ENCODE data around the gene TMEM38A.
"Not testable (repeated sequence)": the region's sequence is repeated elsewhere in the genome, so short reads cannot be mapped to it uniquely, and the experiment has no call there.

The TMEM38A gene

DNA sequence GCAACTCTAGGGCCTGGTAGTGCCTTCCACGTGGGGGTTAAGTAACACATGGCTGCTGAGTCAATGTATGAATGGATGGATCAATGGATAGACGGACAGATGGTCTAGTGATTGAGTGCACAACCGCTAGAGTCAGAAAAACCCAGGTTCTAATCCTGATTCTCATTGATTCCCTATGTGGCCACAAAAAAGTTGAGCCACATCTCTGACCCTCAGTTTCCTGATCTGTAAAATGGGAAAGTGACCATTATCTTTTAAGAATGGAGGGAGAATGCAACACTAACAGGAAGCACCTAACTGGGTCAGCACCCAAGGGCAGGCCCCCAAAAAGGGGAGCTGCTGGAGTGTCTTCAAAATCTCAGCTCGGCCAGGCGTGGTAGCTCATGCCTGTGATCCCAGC is 3.6 kb upstream of the TMEM38A start:
- 0 out of 2 replicates have a peak, but pooled peaks cover 8% of the 10 kb centered on the region for H3K4me1 ChIP-seq (ENCODE audit: control insufficient read depth, insufficient read depth, low read length)
- no peak overlapping the region for H3K9ac ChIP-seq (ENCODE audit: low read depth, low read length)
- H3K36me3 ChIP-seq (ENCODE audit: control insufficient read depth, insufficient read depth, low read length) = peaks cover 60% of the 10 kb centered on the region
- no peaks in the 10 kb centered on the region for H3K9me3 ChIP-seq (ENCODE audit: control insufficient read depth, insufficient read depth, low read length)
- H3K27ac ChIP-seq (ENCODE audit: low read depth, low read length) = no peak overlapping the region
- H3K4me3 ChIP-seq (ENCODE audit: low read depth, low read length) = no peak overlapping the region
- no peaks in the 10 kb centered on the region for H3K27me3 ChIP-seq (ENCODE audit: control insufficient read depth, insufficient read depth, low read length)

DNA sequence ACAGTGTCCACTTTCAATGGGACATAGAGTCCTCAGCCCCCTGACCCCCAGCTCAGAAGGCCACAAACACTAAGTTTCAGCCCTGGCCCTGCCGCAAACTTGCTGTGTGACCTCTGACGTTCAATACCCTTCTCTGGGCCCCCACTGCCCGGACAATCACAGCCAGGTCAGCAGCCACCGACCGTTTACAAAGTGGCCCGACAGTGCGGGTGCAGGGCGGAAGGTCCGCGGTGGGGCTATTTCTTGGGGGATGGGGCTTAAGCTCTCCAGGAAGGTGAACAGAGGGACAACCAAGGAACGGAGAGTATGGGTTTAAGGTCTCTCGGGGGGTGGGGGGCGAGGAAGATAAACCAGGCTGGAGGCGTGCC is 1.5 kb upstream of the TMEM38A start:
- Histone ChIP-seq H3K27ac (ENCODE audit: low read depth, low read length) (peak overlapping the region; percentile 91), H3K4me1 (ENCODE audit: control insufficient read depth, insufficient read depth, low read length) (0 out of 2 replicates have a peak, but pooled peaks cover 8% of the 10 kb centered on the region), H3K27me3 (ENCODE audit: control insufficient read depth, insufficient read depth, low read length) (no peaks in the 10 kb centered on the region), H3K36me3 (ENCODE audit: control insufficient read depth, insufficient read depth, low read length) (peaks cover 42% of the 10 kb centered on the region), H3K4me3 (ENCODE audit: low read depth, low read length) (peak overlapping the region; percentile 83), H3K9ac (ENCODE audit: low read depth, low read length) (peak overlapping the region; percentile 42; the same call in 1 of the 2 replicates), H3K9me3 (ENCODE audit: control insufficient read depth, insufficient read depth, low read length) (no peaks in the 10 kb centered on the region)

DNA sequence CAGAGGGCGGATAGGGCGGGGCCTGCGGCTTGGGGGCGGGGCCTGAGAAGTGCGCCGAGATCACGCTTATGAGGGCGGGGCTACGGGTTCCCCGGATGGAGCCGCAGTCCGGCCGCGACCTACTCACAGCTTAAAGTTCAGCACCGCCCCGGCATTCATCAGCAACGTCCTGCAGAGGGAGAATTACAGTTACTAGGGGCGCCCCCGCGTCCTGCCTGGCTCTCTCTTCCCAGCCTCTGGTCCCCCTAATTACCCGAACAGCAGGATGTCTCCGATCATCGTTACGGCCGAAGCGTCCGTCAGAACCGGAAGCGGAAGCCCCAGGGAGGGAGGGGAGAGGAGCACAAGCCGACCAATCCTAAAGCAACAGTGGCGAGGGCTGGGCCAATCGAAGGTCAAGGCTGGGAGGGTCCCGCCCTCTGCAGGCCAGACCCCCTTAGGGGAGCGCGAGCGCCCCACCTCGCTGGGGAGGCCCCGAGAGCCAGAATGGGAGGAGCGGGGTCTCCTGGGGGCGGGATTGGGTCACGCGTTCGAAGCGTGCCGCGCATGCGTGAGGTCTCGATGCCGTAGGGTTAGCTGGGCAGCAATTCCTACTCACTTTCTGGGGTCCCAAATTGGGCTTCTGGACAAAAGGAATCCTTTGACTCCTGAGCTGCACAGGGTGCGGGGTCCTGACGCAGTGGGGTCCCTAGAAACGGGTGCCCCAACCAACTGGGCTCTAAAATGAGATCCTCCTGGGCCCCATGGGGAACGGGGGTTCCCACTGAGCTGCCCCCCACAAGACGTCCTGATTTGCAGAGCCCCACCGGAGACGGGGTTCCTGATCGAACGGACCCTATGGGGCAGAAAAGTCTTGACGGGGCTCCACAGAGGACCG is 869 bp upstream of the TMEM38A start, which contains the start of gene SMIM7:
SMIM7 (minus strand) TSS at position 313 of the 877 bp plus-strand sequence; CDS start at position 279, 34 bp downstream.
- Histone ChIP-seq H3K9me3 (ENCODE audit: control insufficient read depth, insufficient read depth, low read length) (no peaks in the 10 kb centered on the region), H3K27me3 (ENCODE audit: control insufficient read depth, insufficient read depth, low read length) (no peaks in the 10 kb centered on the region), H3K9ac (ENCODE audit: low read depth, low read length) (peak within 1 kb of the TSS; percentile 82), H3K36me3 (ENCODE audit: control insufficient read depth, insufficient read depth, low read length) (peaks cover 35% of the 10 kb centered on the region), H3K4me3 (ENCODE audit: low read depth, low read length) (peak within 1 kb of the TSS; percentile 83), H3K4me1 (ENCODE audit: control insufficient read depth, insufficient read depth, low read length) (0 out of 2 replicates have a peak, but pooled peaks cover 8% of the 10 kb centered on the region), H3K27ac (ENCODE audit: low read depth, low read length) (peak within 1 kb of the TSS; percentile 91)

DNA sequence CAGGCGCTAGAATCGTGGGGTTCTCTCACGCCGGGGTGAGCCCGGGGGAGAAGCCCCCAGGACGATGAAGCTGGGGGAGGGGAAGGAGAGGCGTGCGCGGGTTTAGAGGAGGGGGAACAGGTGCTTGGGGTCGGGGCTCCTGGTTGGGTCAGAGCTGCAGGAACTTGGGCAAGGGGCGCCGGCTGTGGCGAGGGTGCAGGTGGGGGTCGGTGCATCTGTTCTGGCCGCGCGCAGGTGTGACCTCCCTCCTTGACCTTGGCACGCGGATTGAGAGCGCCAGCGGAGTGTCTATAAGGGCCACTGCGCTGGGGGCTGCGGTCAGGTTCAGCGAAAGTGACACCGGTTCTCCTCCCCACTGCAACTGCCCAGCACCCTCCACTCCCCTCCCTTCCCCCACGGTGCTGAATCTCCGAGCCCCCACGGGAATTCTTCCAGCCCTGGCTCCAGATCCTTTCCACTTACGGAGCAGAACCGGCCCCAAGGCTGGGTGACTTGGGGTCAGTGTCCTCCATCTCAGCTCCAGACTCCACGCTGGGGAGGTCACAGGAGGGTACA is 618 bp downstream of the TMEM38A start:
- no peaks in the 10 kb centered on the region for H3K27me3 ChIP-seq (ENCODE audit: control insufficient read depth, insufficient read depth, low read length)
- peak overlapping the region; percentile 44; the same call in 1 of the 2 replicates for H3K9ac ChIP-seq (ENCODE audit: low read depth, low read length)
- H3K4me3 ChIP-seq (ENCODE audit: low read depth, low read length) = peak overlapping the region; percentile 83
- H3K9me3 ChIP-seq (ENCODE audit: control insufficient read depth, insufficient read depth, low read length) = no peaks in the 10 kb centered on the region
- H3K36me3 ChIP-seq (ENCODE audit: control insufficient read depth, insufficient read depth, low read length) = peaks cover 24% of the 10 kb centered on the region
- 0 out of 2 replicates have a peak, but pooled peaks cover 8% of the 10 kb centered on the region for H3K4me1 ChIP-seq (ENCODE audit: control insufficient read depth, insufficient read depth, low read length)
- H3K27ac ChIP-seq (ENCODE audit: low read depth, low read length) = no peak overlapping the region

DNA sequence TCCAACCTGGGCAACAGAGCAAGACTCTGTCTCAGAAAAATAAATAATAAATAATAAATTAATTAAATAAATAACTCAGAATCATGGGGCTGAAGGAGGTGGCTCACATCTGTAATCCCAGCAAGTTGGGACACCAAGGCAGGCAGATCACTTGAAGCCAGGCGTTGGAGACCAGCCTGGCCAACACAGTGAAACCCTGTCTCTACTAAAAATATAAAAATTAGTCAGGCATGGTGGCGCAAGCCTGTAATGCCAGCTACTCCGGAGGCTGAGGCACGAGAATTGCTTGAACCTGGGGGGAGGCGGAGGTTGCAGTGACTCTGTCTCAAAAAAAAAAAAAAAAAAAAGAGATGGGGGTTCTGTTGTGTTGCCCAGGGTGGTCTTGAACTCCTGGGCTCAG is 7.2 kb downstream of the TMEM38A start:
- Histone ChIP-seq H3K27me3 (ENCODE audit: control insufficient read depth, insufficient read depth, low read length) (no peaks in the 10 kb centered on the region), H3K4me3 (ENCODE audit: low read depth, low read length) (no peak overlapping the region), H3K27ac (ENCODE audit: low read depth, low read length) (no peak overlapping the region), H3K9ac (ENCODE audit: low read depth, low read length) (no peak overlapping the region), H3K36me3 (ENCODE audit: control insufficient read depth, insufficient read depth, low read length) (no peaks in the 10 kb centered on the region), H3K9me3 (ENCODE audit: control insufficient read depth, insufficient read depth, low read length) (no peaks in the 10 kb centered on the region), H3K4me1 (ENCODE audit: control insufficient read depth, insufficient read depth, low read length) (no peaks in the 10 kb centered on the region)

DNA sequence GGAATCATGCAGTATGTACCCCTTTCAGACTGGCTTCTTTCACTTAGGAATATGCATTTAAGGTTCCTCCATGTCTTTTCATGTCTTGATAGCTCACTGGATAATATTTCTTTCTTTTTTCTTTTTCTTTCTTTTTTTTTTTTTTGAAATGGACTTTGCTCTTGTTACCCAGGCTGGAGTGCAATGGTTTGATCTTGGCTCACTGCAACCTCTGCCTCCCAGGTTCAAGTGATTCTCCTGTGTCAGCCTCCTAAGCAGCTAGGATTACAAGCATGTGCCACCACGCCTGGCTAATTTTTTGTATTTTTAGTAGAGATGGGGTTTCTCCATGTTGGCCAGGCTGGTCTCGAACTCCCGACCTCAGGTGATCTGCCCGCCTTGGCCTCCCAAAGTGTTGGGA is 7.8 kb downstream of the TMEM38A start:
- H3K4me1 ChIP-seq (ENCODE audit: control insufficient read depth, insufficient read depth, low read length); H3K36me3 ChIP-seq (ENCODE audit: control insufficient read depth, insufficient read depth, low read length); H3K27ac ChIP-seq (ENCODE audit: low read depth, low read length); H3K4me3 ChIP-seq (ENCODE audit: low read depth, low read length); H3K9ac ChIP-seq (ENCODE audit: low read depth, low read length); H3K27me3 ChIP-seq (ENCODE audit: control insufficient read depth, insufficient read depth, low read length); H3K9me3 ChIP-seq (ENCODE audit: control insufficient read depth, insufficient read depth, low read length): not testable (repeated sequence)

DNA sequence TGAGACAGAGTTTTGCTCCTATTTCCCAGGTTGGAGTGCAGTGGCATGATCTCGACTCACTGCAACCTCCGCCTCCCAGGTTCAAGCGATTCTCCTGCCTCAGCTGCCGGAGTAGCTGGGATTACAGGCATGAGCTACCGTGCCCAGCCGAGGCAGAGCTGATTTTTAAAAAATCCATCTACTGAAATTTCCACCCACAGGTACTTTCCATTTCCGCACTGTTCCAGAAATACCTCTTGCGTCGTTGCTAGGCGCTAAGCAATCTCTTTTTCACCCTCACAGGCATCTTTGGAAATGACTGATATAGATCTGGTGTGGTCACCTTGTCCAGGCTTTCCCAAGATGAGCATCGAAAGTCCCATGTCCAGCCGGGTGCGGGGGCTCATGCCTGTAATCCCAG is 9.4 kb downstream of the TMEM38A start:
- Histone ChIP-seq H3K36me3 (ENCODE audit: control insufficient read depth, insufficient read depth, low read length) (no peaks in the 10 kb centered on the region), H3K27ac (ENCODE audit: low read depth, low read length) (no peak overlapping the region), H3K4me3 (ENCODE audit: low read depth, low read length) (no peak overlapping the region), H3K4me1 (ENCODE audit: control insufficient read depth, insufficient read depth, low read length) (no peaks in the 10 kb centered on the region), H3K9ac (ENCODE audit: low read depth, low read length) (no peak overlapping the region), H3K27me3 (ENCODE audit: control insufficient read depth, insufficient read depth, low read length) (no peaks in the 10 kb centered on the region), H3K9me3 (ENCODE audit: control insufficient read depth, insufficient read depth, low read length) (no peaks in the 10 kb centered on the region)

DNA sequence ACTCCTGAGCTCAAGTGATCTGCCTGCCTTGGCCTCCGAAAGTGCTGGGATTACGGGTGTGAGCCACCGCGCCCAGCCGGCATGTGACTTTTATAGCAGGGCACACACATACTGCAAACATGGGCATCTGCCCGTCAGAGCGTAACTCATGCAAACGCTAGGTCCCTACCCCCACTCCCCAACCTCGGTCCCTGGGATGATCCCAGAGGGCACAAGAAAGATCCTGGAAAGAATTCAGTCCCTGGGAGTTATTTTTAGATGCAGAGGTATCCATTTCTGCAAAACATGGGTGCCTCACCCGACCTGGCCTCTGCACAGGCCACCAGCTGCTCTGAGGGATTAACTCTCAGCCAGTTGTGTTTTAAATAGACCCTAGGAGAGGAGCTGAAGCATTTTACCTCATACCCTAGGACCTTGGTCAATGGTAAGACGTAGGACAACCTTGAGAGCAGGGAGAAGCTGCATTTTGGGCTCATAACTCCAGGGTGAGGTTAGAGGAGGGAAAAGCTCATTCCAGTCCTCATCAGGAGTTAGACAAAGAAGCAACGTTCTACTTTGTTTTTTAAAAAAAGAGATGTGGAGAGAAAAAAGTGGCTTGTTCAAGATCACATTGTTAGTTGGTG is 10.8 kb downstream of the TMEM38A start:
- no peak overlapping the region for H3K4me3 ChIP-seq (ENCODE audit: low read depth, low read length)
- no peaks in the 10 kb centered on the region for H3K36me3 ChIP-seq (ENCODE audit: control insufficient read depth, insufficient read depth, low read length)
- no peak overlapping the region for H3K9ac ChIP-seq (ENCODE audit: low read depth, low read length)
- no peaks in the 10 kb centered on the region for H3K27me3 ChIP-seq (ENCODE audit: control insufficient read depth, insufficient read depth, low read length)
- no peaks in the 10 kb centered on the region for H3K9me3 ChIP-seq (ENCODE audit: control insufficient read depth, insufficient read depth, low read length)
- H3K4me1 ChIP-seq (ENCODE audit: control insufficient read depth, insufficient read depth, low read length) = no peaks in the 10 kb centered on the region
- H3K27ac ChIP-seq (ENCODE audit: low read depth, low read length) = no peak overlapping the region

DNA sequence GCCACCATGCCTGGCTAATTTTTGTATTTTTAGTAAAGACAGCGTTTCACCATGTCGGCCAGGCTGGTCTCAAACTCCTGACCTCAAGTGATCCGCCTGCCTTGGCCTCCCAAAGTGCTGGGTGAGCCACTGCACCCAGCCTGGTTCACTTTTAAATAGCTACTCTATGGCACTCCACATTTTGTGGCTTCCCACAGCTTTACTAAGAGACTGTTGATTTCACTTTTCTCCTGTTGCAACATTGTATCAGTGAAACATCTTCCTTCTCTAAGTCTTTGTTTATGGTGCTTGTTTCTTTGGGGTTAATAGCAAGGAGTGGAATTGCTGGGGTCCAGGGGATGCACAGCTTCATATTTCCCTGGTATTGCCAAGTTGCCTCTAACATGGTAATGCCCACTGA is 12.3 kb downstream of the TMEM38A start:
- H3K4me1 ChIP-seq (ENCODE audit: control insufficient read depth, insufficient read depth, low read length) = no peaks in the 10 kb centered on the region
- no peaks in the 10 kb centered on the region for H3K27me3 ChIP-seq (ENCODE audit: control insufficient read depth, insufficient read depth, low read length)
- H3K27ac ChIP-seq (ENCODE audit: low read depth, low read length) = no peak overlapping the region
- no peak overlapping the region for H3K4me3 ChIP-seq (ENCODE audit: low read depth, low read length)
- H3K36me3 ChIP-seq (ENCODE audit: control insufficient read depth, insufficient read depth, low read length) = no peaks in the 10 kb centered on the region
- H3K9me3 ChIP-seq (ENCODE audit: control insufficient read depth, insufficient read depth, low read length) = no peaks in the 10 kb centered on the region
- no peak overlapping the region for H3K9ac ChIP-seq (ENCODE audit: low read depth, low read length)

DNA sequence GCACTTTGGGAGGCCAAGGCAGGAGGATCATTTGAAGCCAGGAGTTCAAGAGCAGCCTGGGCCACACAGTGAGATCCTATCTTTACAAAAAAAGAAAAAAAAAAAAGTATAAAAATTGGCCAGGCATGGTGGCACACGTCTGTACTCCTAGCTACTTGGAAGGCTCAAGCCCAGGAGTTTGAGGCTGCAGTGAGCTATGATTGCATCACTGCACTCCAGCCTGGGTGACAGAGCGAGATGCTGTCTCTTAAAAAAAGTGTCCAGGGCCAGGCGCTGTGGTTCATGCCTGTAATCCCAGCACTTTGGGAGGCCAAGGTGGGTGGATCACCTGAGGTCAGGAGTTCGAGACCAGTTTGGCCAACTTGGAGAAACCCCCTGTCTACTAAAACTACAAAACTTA is 12.9 kb downstream of the TMEM38A start:
- H3K4me3 ChIP-seq (ENCODE audit: low read depth, low read length); H3K27ac ChIP-seq (ENCODE audit: low read depth, low read length); H3K9ac ChIP-seq (ENCODE audit: low read depth, low read length); H3K9me3 ChIP-seq (ENCODE audit: control insufficient read depth, insufficient read depth, low read length); H3K36me3 ChIP-seq (ENCODE audit: control insufficient read depth, insufficient read depth, low read length); H3K27me3 ChIP-seq (ENCODE audit: control insufficient read depth, insufficient read depth, low read length); H3K4me1 ChIP-seq (ENCODE audit: control insufficient read depth, insufficient read depth, low read length): not testable (repeated sequence)

All from HUES48 (cell line).